GM19351 (cell line): Measurements from ENCODE around the gene FFAR2.
A peak's percentile ranks its signal among the peaks of the same experiment; 100 is the strongest.
"Not testable (repeated sequence)": the region's sequence is repeated elsewhere in the genome, so short reads cannot be mapped to it uniquely, and the experiment has no call there.

Experiments
- ATAC-seq: cut with Tn5 transposase; IDR thresholded peaks from one replicate; pipeline ENCODE4 v1.9.1; 2021; ENCODE audit warnings: mild to moderate bottlenecking, moderate library complexity; ENCODE audit not compliant: unreplicated experiment

Gene FFAR2

DNA sequence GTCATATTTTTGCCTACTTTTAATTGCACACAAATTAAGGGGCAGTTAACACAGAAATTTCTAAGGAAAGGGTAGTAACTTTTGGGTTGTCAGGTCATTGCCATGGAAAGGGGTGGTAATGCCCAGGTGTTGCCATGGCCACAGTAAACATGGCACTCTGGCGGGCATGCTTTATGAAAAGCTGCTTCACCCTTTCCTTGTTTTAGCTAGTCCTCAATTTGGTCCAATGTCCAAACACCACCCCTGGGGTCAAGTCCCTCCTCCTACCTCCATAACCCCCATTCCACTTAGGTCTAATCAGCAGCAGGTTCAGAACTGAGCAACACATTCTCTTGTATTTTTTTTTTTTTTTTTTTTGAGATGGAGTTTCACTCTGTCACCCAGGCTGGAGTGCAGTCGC lies 6.6 kb downstream of the FFAR2 start:
- no peak for ATAC-seq

DNA sequence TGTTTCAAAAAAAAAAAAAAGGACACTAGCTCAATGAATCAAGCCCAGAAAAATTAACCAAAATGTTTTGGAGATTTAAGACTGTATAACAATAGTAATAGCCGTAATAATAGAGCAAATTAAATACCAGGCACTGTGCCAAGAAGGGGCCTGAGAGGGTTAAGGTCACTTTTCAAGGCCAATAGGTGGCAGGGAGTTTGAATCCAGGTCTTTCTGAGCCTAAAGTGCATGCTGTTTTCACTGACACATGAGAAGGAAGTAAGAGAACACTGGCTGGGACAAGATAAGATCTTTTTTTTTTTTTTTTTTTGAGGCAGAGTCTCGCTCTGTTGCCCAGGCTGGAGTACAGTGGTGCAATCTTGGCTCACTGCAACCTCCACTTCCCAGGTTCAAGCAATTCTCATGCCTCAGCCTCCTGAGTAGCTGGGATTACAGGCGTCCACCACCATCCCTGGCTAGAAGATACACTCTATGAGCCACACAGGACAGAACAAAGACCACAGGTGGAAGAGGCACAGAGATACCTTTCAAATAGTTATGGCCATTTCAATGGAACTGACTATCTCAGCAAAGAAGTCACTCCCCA lies 7.7 kb downstream of the FFAR2 start:
- no peak for ATAC-seq

DNA sequence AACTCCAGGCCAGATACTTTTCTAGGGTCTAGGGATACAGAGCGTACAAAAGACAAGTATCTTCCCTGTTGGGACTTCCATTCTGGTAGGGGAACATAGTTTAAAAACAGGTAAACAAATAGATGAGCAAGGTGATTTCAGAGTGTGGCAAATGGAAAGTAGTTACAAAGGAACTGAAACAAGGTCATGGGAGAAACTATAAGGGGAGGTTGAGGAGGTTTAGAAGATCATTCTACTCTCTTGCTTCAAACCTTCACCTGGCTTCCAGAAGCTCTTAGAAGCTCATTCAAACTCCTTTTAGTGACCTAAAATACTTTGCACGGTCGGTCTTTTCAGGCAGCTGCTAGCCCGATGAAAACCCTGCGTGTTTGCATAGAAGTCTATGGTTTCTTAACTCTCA lies 9.1 kb downstream of the FFAR2 start:
- ATAC-seq: no peak

DNA sequence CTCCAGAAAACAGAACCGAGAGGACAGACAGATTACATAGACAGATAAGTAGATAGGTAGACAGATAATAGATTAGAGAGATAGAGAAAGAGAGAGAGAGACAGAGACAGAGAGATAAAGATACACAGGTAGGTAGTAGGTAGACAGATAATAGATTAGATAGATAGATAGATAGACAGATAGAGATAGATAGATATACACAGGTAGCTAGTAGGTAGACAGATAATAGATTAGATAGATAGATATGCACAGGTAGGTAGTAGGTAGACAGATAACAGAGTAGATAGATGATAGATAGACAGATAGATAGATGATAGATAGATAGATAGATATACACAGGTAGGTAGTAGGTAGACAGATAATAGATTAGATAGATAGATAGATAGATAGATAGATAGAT lies 10.1 kb downstream of the FFAR2 start:
- ATAC-seq: no peak

DNA sequence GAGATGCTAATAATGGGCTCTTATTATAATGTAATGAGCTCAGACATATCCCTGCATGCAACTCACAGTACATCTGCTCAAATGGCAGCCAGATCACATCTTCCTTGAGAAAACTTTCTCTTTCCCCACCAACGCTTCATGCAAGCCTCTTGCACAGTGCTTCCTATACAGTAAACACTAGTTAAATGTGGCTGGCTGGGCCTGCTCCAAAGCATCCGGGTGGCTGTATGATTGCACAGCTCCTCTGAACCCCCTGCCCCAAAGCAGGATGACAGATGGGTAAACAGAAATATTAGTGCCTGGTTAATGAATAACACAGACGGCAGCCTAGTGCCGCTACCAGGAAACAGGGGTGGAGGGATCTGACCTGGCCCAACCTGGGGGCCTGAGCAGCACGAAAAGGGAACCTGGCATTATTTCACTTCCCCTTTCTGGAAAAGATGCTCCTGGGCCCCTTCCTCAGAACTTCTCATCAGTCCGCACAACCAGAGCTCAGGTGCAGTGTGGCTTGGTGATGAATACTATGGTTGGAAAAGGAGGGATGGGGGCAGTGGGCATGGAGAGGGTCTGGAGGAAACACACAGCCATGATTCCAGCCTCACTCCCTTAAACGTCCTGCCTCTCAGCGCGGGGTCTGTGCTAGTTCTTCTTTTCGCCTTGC lies 10.8 kb downstream of the FFAR2 start:
- no peak for ATAC-seq

DNA sequence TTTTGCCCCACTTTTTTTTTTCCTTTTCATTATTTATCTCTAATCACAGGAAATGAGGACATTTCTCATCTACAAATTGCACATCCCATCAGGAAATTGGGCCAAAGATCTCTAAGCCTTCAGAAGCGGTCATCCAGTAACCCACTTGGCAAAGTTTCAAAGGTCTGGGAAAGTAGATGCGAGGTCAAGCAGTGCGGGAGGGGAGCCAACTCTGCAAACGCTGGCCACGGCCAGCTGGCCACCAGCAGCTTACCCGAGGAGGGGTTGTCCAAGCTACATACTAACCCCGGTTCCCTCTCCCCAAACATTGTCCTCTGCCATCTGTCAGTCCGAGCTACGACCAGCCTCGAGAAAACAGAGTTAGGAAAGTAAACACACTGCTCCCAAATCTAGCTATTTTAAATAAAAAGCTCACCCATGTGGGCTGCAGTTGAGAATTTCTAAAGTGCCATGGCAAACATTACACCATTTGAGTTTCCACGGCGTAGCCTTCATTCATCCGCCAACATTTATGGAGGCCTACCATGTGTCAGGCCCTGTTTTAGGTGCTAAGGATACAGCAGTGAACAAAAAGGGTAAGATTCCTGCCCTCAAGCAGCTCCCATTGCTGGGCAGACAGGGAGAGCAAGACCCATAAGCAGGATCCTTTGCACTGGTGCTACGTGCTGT lies 11.5 kb downstream of the FFAR2 start:
- ATAC-seq: no peak

DNA sequence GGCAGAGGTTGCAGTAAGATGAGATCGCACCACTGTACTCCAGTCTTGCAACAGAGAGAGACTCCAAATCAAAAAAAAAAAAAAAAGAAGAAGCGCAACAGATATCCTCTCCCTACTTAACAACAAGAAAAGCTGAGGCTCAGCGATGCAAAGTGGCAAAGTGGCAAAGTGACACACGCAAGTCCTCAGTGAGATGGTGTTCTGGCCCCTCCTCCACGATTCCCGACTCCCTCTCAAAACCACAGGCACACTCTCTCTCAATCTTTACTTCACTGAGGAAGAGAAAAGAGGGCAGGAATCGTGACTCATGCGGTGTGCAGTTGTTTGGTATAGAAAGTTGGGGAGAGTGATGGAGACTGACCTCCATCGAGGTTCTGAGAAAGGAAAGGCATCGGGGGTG lies 12.6 kb downstream of the FFAR2 start:
- ATAC-seq: no peak

DNA sequence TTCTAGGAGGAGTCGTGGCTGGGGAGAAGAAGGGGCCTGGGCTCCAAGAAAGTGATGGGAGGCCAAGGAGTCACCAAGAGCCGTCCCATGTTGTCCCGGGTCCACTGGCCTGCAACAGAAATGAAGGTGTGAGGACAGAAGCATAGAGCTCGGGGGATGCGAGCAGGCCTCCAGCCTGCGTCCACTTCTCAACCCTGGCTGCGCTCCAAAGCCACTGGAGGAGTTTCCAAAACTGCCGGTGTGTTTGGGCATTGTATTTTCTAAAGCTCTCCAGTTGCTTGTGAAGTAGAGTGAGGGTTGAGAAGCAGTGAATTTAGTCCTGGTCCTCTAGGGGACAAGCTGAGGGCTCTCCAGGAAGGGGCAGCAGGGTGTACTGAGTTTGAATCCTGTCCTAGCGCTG lies 13.0 kb downstream of the FFAR2 start:
- ATAC-seq: no peak

DNA sequence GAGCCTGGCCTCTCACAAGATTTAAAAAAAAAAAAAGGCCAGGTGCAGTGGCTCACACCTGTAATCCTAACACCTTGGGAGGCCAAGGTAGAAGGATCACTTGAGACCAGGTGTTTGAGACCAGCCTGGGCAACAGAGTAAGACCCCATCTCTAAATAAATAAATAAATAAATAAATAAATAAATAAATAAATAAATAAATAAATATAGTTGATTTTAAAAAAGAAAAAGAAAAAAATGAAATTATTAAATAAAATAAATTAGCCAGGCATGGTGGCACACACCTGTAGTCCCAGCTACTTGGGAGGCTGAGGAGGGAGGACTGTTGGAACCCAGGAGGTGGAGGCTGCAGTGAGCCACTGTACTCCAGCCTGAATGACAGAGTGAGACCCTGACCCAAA lies 13.7 kb downstream of the FFAR2 start:
- ATAC-seq: not testable (repeated sequence)

DNA sequence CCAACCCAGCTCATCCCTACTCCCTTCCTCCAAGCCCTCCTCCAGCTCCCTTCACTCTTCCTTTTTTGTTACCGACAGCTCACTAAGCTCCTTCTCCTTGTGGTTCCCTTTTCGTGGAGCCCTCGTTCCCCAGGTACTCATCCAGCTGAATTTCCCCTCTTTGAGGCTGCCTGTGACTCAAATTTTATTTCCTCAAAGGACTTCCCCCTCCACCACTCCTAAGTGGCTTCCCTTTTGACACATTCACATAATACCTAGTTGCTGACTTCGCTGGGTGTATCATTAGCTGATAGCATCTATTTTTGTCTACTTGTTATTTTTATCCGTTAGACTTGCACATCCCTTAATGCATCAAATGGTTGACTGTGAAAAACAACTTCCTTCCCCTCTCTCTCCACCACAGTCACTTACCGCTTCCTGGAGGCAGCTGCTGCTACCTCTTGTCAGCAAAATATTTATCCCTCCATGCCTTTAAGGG lies 14.5 kb downstream of the FFAR2 start:
- ATAC-seq: peak; percentile 71

DNA sequence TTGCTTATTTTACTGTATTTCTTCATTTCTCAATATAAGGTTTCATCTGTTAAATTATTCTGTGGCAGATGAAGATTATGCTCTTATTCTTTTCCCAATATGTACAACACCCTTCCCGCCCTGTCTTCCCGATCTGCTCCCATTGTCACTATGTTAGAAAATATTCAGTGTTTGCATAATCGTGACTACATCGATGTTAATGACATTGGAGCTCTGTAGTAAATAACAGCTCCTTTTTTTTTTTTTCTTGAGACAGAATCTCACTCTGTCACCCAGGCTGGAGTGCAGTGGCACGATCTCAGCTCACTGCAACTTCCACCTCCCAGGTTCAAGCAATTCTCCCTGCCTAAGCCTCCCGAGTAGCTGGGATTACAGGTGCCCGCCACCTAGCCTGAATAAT lies 14.9 kb downstream of the FFAR2 start:
- not testable (repeated sequence) for ATAC-seq

DNA sequence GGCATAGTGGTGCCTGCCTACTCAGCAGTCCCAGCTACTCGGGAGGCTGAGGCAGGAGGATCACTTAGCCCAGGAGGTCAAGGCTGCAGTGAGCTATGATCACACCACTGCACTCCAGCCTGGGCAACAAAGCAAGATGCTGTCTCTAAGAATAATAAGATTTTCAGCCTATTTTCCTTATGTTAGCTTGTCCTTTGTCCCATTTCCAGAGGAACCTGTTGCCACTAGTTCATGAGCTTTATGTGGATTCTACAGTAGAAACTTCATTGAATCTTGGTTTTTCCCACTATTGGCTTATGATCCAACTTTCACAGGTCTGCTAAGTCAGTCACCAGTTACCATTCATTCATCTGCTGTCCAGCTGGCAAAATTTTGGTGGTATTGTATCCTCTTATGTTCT lies 18.2 kb downstream of the FFAR2 start:
- ATAC-seq: no peak

DNA sequence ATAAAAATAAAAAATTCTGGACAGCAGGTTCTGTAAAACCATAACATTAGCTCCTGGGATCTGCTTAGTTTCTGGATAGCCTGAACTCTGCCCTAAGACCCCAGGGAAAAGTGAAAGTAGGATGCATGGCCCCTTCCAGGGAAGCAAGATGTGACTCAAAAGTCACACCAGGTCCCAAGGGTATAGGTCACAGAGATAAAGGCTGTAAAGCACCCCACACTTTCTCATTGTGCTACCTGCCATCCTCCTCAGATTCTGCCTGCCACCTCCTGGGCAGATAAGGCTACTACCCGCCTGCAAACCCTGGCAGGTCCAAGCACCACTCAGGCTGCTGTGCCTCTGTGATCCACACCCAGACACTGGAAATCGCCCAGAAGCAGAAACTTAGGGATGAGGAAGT lies 20.6 kb downstream of the FFAR2 start:
- ATAC-seq: peak; percentile 65

DNA sequence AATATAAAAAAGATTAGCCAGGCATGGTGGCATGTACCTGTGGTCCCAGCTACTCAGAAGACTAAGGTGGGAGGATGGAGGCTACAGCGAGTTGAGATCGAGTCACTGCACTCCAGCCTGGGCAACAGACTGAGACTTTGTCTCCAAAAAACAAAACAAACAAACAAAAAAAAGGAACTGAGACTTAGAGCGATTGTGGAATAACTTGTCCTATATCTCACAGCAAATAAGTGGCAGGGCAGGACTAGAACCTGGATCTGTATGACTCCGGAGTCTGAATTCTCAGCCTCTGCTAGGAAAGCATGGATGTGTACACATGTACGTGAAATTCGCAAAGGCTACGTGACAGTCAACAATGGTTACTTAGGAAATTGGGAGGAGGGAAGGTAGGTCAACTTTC lies 22.1 kb downstream of the FFAR2 start:
- no peak for ATAC-seq

DNA sequence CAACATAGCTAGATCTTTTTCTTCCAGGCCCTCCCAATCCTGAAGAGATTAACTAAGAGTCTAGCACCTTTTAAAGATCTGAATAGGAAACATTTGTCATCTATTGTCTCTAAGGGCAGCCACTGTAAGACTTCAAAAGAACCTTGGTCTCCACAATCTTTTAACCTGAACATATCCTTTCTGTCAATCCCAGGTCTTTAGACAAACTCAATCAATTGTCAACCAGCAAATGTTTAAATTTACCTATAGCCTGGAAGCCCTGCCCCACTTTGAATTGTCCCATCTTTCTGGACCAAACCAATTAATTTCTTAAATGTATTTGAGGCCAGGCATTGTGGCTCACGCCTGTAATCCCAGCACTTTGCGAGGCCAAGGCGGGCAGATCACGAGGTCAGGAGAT lies 23.0 kb downstream of the FFAR2 start:
- ATAC-seq: not testable (repeated sequence)

DNA sequence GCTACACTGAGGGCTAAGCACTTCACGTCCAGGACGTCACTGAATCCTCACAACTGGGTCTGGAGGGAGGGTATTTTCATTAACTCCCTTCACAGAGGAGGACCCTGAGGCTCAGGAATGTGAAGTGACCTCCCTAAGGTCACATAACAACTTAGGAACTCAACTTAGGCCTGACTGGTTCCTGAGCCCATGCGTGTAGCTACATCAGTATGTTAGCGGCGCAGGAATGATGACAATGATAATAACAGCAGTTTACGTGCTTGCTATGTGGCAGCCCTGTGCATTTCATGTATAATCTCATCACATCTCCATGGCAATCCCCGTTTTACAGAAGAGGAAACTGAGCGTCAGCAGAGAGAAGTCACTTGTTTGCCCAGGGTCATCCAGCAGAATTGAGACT lies 23.9 kb downstream of the FFAR2 start:
- no peak for ATAC-seq

DNA sequence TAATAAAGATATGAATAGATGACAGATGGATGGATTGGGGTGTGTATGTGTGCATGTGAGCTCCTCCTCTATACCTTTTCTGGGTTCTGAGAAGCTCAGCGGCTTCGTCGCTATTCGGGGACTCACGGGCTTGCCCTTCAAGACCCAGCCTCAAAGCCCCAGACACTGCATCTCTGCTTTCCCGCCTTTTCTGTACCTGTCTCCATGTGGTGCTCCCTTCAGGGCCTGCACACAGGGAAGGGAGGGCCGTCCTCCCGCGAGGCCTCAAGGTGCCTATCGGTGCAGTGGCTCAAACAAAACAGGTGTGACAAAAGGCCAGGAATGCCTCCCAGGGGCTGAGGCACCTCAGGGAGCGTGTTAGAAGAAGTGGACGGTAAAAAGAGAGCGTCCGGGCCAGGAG lies 26.0 kb downstream of the FFAR2 start:
- no peak for ATAC-seq

DNA sequence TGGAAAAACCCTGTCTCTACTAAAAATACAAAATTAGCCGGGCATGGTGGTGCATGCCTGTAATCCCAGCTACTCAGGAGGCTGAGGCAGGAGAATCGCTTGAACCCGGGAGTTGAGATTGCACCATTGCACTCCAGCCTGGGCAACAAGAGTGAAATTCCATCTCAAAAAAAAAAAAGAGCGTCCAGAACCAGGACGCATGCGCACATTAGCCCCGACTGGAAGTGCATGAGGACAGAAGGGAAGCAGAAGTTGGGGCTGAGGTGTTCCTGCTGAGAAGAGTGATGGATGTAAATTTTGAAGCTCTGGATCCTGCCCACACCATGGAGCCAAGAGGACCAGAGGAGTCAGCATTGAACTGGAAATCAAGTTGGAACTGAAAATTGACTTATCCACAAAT lies 26.5 kb downstream of the FFAR2 start:
- not testable (repeated sequence) for ATAC-seq

DNA sequence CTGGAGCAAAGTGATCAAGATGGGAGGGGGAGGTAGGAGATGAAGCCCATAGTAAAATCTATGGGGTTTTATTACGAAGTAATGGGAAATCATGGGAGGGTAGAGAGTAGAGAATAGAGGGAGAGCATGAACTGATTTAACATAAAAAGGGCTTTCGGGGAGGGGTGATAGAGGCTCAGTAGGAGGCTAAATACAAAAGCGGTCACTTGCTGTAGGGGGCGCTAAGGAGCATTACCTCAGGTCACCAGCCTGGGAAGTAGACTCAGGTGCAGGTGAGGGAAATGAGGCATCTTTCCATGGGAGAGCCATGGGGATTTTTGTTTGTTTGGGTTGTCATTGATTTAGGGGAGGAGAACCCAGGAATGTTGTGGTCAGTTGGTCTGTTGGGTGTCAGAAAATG lies 28.1 kb downstream of the FFAR2 start:
- ATAC-seq: no peak

DNA sequence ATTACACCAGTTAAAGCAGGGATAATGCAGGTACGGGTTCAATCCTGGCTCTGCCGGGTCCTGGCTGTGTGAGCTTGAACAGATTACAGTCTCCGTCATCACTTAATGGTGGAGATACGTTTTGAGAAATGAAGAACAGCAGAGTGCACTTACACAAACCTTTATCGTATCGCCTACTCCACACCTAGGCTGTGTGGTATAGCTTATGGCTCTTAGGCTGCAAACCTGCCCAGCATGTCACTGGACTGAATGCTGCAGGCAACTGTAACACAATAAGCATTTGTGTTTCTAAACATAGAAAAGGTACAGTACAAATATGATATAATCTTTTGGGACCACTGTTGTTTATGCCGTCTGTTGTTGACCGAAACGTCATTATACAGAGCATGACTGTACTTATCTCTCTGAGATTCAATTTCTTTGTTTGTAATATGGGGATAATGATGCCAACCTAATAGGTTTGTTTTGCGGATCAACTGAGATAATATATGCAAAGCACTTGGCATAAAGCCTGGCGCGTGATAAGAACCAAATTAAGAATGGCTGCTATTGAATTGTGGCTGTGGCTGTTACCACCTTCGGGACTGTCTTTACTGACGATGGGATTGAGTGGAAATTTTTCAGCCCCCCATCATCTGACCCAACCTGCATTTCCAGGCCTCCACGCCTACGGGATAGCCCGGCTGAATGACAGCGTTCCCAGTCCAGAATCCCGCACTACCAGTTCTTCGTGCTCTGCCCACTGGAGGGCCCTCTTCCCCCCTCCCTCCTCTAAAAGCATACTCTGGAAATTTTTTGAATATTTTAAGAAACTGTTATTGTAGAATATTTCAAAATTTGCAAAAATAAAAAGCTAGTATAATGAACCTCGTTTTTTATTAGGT lies 31.0 kb downstream of the FFAR2 start:
- ATAC-seq: no peak

DNA sequence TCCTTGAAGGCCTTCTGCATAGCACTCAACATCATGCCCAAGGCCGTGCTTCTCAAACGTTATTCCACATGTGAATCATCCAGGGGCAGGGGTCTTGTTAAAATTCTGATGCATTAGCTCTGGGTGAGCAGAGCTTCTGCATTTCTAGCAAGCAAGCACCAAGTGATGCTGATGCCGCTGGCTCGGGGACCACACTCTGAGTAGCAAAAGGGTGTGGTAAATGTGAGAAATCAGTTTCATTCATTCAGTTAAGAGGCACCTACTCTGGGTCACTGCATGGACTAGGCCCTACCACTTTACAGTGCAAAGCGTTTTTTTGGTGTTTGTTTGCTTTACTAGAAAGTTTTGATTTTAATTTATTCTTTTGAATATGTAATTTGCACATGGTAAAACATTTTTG lies 35.0 kb downstream of the FFAR2 start:
- ATAC-seq: no peak
